NCI-H2107 (cell line): Measurements from ENCODE around the gene PLPP3.

Experiments
- DNase-seq: peaks from one replicate; lab custom pipeline; 2025; lab: John Stamatoyannopoulos, UW

The PLPP3 gene

DNA sequence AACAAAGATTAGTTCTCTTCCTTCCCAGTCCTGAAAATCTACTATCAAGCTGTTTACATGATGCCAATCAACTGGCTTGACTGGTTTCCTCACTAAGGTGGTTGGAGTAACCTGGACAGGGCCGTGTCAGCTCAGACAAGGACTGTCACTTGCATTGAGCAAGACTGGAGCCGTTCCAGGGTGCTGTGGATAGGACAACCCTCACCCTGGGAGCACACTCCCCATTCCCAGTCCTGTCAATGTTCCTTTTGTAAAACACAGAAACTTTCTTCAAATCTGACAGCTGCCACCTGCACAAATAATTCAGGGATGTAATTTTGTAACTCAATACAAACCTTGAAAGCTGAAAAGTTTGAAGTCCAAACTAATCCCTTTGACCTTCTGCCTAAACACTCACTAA is 31.4 kb downstream of the PLPP3 start:
- DNase-seq, result no peak

DNA sequence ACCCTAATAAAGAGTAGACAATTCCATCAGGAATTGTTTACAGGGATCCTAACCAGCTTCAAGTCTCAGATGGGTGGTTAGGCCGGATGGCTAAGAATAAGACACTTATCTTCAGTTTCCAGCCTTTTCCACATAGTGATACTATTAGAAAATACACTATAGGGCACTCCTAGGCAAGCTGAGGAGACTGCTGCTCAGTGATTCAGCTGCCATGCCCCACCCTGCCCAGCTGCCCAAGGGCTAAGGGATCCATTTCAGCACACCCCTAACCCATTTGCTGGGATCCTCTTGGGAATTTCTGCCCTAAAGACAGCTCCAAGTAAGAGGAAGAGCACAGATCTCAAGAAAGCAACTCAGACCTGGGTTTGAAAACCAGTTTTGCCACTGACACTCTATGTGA is 31.9 kb downstream of the PLPP3 start:
- no peak for DNase-seq

- no peak for DNase-seq
Observed at GRCh38 chr1:56545711-56546110, 33.7 kb downstream of the PLPP3 start.

DNA sequence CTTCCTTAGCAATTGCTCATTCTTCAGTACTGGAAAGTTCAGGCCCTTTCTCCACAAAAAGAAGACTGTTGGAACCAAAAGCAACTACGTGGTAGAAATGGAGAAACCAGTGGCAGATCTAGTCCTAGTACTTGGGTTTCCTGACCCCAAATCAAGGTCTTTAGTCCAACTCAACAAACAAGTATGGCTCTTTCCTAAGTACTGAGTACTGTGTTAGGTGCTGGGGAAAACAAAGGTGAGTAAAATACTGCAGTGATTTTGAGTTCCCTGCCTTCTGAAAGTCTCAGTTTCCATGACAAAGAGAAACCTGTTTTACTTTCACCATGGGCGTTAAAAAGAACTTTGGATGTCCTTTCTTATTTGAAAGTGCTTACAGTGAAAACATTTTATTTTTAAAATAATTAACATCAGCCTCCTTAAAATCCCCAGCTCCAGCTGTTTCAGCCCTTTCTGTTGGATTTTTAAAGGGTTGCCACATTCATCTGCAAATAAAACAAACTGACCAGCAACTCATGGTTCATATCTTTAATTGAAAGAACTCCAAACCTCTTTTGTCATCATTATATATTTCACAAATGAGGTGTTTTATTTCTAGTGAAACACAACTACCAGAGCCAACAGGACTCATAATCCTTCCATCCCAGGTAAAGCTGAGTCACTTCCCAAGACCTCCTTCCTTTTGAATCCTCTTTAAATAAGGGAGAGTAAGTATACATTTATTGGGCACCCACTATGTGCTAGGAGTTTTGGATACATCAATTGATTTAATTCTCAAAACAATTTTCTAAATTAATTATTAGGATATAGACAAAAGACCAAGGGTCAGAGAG is 35.4 kb downstream of the PLPP3 start:
- DNase-seq, result no peak

- DNase-seq, result no peak
Observed at GRCh38 chr1:56542651-56543050, 36.7 kb downstream of the PLPP3 start.

GRCh38 chr1:56541408-56541807 is 38.0 kb downstream of the PLPP3 start:
- DNase-seq, result no peak

DNA sequence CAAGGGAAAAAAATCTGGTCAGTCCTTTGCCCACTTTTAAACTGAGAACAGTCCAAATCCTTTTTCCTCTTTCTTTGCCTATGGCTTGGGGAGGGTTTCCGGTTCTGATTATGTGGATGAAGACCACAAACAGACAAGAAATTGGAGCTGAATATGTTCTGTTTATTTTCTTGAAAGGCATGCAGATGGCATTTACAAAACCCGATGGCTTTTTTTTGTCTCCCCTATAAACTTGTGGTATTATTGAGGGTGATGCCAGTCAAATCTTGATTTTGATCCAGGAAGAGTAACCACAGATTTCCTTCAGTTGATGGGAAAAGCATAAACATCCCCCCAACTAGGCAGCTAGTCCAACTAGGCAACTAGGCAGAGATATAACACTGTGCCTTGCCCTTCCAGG is 38.9 kb downstream of the PLPP3 start:
- DNase-seq, result no peak

DNA sequence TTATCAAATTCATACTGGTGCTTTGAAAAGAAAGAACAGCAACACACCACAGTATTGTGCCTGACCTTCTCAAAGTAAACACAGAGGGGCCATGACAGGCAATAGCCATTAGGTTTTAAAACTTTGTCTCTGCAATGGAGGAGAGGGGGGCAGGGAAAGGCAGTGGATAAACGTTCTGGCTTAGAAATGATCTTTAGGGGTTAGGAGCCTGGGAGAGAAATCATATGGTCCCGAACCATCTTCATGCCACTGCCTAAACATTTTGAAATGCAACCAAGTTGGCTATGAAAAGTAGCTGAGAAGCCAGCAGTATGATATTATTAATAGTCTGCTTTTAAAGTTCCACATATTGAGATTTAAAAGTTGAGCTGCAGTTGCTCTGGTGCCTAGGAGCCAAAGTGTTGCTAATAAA is 39.8 kb downstream of the PLPP3 start:
- DNase-seq, result no peak

DNA sequence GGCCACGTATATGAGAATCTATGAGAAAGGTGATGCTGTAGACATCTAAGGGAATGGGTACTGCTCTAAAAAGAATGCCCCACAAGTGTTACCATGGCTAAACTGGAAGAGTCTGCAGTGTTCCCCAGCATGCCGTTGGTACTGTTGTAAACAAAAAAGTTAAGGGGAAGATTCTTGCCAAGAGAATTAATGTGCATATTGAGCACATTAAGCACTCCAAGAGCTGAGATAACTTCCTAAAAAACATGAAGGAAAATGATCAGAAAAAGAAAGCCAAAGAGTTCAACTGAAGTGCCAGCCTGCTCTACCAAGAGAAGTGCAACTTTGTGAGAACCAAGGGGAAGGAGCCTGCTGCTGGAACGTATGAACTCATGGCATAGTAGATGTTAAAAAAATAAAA is 40.8 kb downstream of the PLPP3 start:
- DNase-seq, result no peak

DNA sequence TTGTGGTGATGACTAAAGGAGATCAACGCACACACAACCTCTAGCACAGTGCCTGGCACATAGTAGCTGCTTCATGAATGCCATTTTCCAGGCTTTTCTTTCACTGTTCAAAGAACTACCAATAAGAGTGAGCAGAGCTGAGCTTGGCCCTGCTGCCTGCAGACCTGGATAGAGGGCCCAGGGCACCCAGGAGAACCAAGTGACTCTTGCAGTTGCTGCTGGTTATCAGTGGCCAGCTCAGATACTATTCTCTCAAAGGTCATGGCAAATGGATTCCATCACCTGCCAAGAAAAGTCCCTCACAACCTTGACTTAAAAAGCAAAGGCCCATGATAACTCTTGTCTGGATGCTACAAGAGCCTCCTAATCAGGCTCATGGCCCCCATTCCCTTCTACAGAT is 41.7 kb downstream of the PLPP3 start:
- DNase-seq, result no peak

GRCh38 chr1:56535939-56536338 is 43.4 kb downstream of the PLPP3 start:
- peak; percentile 80 for DNase-seq

- DNase-seq, result no peak
Observed at GRCh38 chr1:56535362-56535761, 44.0 kb downstream of the PLPP3 start.

GRCh38 chr1:56534130-56534651 is 45.2 kb downstream of the PLPP3 start:
- no peak for DNase-seq

DNA sequence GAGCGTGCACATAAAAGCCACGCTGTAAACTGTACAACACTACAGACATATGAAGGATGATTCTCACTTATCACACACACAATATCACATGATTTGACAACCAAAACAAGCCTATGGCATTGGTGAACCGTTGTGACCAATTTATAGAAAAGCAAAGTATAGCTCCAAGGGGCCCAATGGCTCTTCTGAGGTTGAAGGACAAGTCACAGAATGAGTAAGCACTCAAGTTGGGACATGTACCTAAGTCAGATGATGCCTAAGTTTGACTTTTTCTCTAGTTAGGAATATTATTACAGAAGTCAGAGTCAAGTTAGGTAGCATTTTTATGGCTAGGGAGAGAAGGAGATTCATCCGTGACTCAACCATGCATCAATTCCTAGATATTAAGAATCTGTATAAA is 45.7 kb downstream of the PLPP3 start:
- DNase-seq, result no peak

DNA sequence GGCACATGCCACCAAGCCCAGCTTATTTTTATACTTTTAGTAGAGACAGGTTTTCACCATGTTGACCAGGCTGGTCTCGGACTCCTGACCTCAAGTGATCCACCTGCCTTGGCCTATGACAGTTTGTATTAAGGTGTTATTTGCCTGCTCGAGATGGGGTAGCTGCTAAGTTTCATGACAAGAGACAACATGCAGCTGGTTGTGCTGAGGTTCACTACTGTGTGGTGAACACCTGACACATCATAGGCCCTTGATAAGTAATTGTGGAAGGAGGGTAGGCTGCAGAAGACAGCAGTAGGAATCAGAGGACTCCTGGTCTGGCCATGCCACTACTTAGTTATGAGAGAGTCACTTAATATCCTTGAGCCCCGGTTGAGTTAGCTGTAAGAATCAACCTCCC is 46.2 kb downstream of the PLPP3 start:
- DNase-seq, result no peak

DNA sequence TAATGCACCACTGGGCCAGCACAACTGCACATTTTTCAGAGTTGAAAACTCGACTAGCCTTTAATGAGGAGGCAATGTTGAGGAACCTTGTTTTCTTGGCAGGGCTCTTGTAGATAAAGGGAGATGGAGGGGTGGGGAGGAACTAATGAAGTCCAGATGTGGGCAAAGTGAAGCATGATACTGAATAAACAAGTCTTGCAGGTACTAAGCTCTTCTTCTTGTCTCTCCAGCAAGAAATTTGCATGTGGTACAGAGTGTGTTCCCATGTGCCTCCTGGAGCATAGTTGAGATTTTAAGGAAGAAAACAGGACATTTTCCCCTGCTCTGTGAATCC is 47.0 kb downstream of the PLPP3 start:
- DNase-seq, result no peak

DNA sequence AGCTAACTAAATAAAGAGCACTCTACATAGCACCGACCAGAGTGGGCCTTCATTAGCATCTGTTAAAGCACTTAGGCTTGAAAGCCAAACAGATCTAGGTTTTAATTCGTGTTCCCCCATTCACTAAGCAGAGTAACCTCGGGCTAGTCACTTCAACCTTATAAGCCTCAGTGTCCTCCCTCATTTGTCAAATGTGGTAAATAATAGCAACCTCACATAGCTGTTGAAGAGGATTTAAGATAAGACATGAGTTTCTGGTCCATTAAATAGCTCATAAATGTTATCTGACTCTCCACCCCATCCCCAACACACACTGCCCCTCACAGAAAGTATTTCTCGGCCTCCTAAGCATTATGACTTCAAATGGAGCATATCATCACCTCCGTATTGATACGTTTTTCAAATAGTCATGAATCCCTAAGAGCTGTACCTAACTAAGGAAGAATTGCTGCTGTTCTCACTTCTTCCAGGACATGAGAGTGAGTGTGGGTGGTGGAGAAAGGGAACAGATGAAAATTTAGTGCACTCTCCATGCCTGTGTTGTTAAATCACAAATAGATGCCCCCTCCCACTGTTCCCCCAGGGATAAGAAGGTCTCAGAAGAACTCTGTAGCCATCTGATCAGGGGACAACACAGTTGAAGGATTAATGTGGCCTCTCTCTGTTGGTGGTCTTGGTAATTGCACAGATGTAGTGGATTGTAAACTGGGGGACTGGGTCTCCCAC is 47.6 kb downstream of the PLPP3 start:
- DNase-seq, result no peak

- no peak for DNase-seq
Observed at GRCh38 chr1:56529801-56530200, 49.6 kb downstream of the PLPP3 start.

DNA sequence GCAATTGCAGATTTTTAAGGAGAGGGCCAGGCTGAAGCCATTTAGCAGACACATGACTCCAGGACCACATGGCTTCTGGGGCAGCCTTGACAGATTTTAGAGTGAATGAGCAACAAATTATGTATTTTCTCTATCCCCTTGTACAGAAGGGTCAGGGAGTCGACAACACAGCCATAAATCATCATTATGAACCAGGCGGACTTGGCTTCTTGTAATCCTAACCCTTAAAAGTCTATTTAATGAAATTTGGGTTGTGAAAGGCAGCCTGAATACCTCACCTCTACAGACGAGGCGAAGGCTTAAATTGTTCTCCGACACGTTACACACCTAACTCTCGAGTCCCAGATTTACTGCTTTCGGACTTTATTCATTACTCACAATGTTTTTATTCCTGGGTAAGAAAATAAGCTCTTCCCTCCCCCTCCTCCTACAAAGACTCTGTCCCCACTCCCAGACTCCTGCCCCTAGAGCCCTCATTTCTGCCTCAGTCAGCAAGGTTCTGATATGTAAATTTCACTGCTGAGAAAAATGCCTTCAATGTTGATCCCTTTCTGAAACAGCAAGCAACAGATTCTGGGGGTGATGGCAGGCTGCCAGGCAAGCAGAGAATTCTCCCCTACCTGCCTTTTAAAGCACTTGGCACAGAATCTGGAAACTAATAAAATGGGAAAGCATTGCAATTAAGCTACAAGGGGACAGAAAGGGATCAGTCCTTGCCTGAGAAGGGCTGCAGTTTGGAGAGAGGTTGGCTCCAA is 51.6 kb downstream of the PLPP3 start:
- DNase-seq, result no peak

DNA sequence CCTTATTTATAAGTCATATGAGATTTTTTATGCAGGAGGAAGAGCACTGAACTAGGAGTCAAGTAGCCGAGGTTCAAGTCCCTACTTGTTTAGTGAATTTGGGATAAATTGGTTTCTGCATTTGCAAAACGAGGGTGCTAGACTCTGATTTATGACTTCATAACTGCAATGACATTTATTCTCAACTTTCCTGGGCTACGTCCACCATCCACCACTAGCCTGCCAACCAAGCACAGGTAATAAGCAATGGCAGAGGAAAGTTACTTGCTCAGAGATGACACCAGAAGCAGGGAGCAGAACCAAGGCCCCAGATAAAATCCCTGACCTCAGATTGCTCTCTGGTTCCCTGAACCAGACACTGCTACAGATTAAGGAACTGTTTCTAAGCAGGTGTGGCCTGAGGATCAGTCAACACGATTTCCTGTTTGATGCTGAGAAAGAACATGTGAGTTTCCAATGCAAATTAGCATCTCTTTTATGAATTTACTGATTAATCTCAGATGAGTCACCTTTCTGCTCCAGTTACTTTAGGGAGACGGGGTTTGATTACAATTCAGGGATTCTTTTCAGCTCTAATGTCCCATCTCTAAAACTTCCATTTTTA is 52.7 kb downstream of the PLPP3 start:
- no peak for DNase-seq

DNA sequence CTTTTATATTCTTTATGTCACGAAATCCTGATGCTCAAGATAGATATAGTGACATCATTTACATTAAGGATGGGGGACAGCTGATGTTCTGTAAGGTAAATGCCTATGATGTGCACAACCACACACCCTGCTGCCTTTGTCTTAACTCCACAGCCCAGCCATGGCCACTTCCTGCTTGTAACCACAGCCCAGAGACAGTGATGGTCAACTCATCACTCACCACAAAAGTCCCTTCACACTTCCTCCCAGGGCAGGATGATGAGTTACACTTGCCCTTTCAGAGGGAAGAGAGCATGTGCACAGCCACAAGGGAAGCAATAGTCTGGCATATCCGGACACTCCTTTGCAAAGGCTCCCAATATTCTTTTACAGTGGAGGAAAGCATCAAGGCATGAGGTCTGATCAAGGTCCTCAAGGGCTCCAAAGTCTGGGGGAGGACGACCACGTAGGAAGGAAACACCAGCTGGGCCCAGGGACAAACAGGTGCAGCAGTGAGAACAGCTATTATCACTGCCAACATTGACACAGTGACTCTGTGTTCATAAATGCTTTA is 53.8 kb downstream of the PLPP3 start:
- DNase-seq, result no peak

DNA sequence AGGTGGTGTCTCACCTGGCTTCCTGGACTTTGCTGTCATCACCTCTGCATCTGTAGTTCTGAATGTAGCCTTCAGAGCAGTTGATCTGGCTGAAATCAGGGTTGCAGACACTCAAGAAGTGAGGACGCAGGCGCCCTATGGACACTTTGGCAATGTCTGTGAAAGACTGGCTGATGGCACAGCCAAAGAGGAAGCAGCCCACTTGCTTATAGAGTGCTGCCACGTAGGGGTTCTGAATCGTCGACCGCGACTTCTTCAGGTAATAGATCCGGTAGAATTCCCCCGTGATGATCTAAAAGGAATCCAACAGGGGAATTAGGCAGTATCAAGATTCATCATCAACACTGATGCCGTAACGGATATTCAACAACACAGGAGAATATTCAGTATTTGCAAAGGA is 55.1 kb downstream of the PLPP3 start:
- DNase-seq, result no peak
